ENCODE data around the gene CHRND.

Gene CHRND

DNA sequence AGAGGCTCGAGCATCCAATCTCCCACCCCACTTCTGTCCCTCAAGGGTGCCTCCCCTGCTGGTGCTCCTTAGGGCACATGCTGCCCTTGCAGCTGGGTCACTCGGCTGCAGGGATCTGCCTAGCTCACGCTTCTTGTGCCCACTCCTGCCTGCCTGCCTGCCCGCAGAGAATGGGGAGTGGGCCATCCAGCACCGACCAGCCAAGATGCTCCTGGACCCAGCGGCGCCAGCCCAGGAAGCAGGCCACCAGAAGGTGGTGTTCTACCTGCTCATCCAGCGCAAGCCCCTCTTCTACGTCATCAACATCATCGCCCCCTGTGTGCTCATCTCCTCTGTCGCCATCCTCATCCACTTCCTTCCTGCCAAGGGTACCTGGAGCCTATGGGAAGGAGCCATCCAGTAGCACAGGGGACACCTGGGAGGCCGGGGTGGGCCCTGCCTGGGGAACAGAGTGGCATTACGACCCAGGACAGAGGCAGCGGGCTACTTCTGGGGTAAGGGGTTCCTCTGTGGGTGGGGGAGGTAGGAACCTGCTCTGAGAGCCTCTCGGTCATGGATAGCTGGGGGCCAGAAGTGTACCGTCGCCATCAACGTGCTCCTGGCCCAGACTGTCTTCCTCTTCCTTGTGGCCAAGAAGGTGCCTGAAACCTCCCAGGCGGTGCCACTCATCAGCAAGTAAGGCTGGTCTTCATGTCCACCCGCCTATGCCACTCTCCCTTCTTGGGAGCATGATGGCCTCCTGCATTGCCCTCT lies 16.9 kb downstream of the CHRND start:
- DNase-seq (ENCODE audit: low read depth) = no peak
- no peak overlapping the region for H3K4me3 ChIP-seq (ENCODE audit: control insufficient read depth, low read depth, low read length)
- TF ChIP-seq, protein P1, sequence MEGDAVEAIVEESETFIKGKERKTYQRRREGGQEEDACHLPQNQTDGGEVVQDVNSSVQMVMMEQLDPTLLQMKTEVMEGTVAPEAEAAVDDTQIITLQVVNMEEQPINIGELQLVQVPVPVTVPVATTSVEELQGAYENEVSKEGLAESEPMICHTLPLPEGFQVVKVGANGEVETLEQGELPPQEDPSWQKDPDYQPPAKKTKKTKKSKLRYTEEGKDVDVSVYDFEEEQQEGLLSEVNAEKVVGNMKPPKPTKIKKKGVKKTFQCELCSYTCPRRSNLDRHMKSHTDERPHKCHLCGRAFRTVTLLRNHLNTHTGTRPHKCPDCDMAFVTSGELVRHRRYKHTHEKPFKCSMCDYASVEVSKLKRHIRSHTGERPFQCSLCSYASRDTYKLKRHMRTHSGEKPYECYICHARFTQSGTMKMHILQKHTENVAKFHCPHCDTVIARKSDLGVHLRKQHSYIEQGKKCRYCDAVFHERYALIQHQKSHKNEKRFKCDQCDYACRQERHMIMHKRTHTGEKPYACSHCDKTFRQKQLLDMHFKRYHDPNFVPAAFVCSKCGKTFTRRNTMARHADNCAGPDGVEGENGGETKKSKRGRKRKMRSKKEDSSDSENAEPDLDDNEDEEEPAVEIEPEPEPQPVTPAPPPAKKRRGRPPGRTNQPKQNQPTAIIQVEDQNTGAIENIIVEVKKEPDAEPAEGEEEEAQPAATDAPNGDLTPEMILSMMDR (conservative IDR thresholded peaks at IDR 0.05; ENCODE audit: control insufficient read depth, insufficient read depth, low read depth, low read length) = no peak

DNA sequence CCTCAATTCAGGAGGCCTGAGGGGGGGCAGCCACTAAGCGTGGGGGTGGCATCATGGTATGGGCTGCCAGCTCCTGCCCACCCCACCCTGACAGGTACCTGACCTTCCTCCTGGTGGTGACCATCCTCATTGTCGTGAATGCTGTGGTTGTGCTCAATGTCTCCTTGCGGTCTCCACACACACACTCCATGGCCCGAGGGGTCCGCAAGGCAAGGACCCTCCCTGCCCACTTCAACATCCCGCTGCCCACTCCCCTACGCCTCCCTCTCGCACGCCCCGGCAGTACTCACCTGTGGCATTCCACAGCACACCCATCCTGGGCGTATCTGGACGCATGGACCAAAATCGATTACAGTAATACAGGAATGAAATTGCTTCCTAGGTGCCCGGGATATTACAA lies 17.5 kb downstream of the CHRND start:
- DNase-seq (ENCODE audit: low read depth) = no peak
- H3K4me3 ChIP-seq (ENCODE audit: control insufficient read depth, low read depth, low read length) = no peak overlapping the region
- TF ChIP-seq, protein P1 (conservative IDR thresholded peaks at IDR 0.05; ENCODE audit: control insufficient read depth, insufficient read depth, low read depth, low read length) = no peak

DNA sequence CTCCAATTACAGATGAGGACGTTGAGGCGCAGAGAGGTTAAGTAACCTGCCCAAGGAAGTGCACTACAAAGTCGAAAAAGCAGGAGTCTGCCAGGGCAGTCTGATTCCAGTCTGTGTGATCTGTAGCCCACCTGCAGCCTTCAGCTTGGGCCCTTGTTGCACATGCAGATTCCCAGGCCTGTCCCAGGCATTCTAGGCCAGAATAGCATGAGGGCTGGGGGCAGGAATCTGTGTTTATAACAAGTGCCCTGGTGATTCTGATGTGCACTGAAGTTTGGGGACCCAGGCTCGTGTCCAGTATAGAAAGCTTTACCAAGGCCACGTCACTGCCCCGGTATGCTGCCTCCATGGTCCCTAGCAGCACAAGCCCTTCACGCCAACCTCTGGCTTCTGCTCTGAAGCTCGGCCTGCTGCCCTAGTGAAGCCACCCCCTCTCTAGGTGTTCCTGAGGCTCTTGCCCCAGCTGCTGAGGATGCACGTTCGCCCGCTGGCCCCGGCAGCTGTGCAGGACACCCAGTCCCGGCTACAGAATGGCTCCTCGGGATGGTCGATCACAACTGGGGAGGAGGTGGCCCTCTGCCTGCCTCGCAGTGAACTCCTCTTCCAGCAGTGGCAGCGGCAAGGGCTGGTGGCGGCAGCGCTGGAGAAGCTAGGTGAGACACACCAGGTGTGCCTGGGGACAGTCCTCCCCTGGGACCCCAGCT lies 18.1 kb downstream of the CHRND start:
- TF ChIP-seq, protein P1 (conservative IDR thresholded peaks at IDR 0.05; ENCODE audit: control insufficient read depth, insufficient read depth, low read depth, low read length) = no peak
- H3K4me3 ChIP-seq (ENCODE audit: control insufficient read depth, low read depth, low read length) = no peak overlapping the region
- DNase-seq (ENCODE audit: low read depth) = no peak

DNA sequence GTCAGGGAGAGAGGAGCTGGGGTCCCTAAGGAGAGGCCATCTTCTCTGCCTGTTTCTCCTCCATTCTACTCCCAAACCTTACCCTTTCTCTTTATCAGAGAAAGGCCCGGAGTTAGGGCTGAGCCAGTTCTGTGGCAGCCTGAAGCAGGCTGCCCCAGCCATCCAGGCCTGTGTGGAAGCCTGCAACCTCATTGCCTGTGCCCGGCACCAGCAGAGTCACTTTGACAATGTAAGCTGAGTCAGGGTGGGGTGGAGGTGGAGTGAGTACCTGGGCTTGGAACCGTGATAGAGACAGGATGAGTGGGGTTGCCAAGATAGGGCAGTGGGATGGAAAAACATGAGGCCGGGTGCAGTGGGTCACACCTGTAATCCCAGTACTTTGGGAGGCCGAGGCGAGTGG lies 18.7 kb downstream of the CHRND start:
- no peak overlapping the region for H3K4me3 ChIP-seq (ENCODE audit: control insufficient read depth, low read depth, low read length)
- DNase-seq (ENCODE audit: low read depth) = no peak
- TF ChIP-seq, protein P1 (conservative IDR thresholded peaks at IDR 0.05; ENCODE audit: control insufficient read depth, insufficient read depth, low read depth, low read length) = no peak

DNA sequence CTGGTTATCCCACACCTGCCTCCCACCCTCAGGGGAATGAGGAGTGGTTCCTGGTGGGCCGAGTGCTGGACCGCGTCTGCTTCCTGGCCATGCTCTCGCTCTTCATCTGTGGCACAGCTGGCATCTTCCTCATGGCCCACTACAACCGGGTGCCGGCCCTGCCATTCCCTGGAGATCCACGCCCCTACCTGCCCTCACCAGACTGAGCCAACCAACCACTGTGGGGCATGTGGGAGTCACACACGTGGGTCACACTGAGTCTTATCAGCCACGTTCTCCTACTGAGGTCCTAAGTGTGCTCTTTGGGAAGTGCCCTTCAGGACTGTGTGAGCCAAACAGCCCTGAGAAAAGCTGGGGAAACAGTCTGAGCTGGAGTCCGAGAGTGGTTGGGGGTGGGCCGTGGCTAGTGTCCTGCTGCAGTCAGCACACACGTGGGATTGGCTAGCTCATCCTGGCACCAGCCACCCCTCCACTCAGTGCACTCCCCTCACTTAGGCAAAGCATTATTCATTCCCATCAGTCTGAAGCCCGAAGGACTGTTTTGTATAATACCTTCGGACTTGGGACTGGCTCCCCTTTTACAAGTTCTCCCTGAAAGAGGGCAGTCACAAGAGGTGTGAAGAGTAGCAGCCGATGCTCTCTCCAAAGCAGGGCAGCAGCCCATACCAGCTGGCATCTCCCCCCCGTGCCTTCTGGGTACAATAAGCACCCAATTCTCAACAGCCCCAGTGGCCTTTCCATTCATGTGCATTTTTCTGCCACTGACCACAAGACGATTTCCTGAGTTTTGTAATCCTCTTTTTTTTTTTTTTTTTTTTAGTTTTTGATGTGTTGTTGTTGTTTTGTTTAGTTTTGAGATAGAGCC lies 19.8 kb downstream of the CHRND start:
- TF ChIP-seq, protein P1 (conservative IDR thresholded peaks at IDR 0.05; ENCODE audit: control insufficient read depth, insufficient read depth, low read depth, low read length) = no peak
- no peak overlapping the region for H3K4me3 ChIP-seq (ENCODE audit: control insufficient read depth, low read depth, low read length)
- DNase-seq (ENCODE audit: low read depth) = no peak

DNA sequence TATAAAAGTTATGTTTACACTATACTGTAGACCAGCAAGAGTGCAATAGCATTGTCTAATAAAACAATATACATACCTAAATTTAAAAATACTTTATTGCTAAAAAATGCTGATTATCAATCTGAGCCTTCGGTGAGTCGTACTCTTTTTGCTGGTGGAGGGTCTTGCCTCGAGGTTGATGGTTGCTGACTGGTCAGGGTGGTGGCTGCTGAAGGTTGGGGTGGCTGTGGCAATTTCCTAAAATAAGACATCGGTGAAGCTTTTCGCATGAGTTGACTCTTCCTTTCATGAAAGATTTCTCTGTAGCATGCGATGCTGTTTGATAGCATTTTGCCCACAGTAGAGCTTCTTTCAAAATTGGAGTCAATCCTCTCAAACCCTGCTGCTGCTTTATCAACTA lies 22.0 kb downstream of the CHRND start:
- TF ChIP-seq, protein P1 (conservative IDR thresholded peaks at IDR 0.05; ENCODE audit: control insufficient read depth, insufficient read depth, low read depth, low read length) = no peak
- no peak for DNase-seq (ENCODE audit: low read depth)
- no peak overlapping the region for H3K4me3 ChIP-seq (ENCODE audit: control insufficient read depth, low read depth, low read length)
